Measurements from ENCODE around the gene ARID2. TPM values are rescaled to one million over a fixed set of nuclear protein-coding genes. Genes with fewer than 3 reads are reported as not detected.

ARID2 gene
- total and polyA plus RNA-seq, 9 of the 15 experiments (the other 6 are each of a cell fraction or from before 2014, with no cell fraction given) = 13.4 to 41.6 (median 29.4) TPM

- TF ChIP-seq ZNF12 (CRISPR knock-in tag; IDR thresholded peaks at IDR 0.05) = no peak
- no peak for TF ChIP-seq GTF2B (IDR thresholded peaks at IDR 0.05; ENCODE audit: extremely low read depth, insufficient read length)
- TF ChIP-seq KDM1A (IDR thresholded peaks at IDR 0.05) = peak in 1 of 2 experiments; percentile 8; a peak in 1 of 4 replicates
- no peak; the same call in 1 of the 2 replicates for TF ChIP-seq GTF2F1 (IDR thresholded peaks at IDR 0.05; ENCODE audit: low read depth, low read length)
Measured at GRCh38 chr12:45727980-45728629, 1.4 kb upstream of the ARID2 start (continued).

- ChIA-PET CTCF (ENCODE audit: low intra/inter-chr PET ratio) (no interaction called here), POLR2A (interaction anchor here (0.6 to 1.6 kb wide), 4 partner anchors 8 to 658 kb away, joined by 3 to 5 read pairs (median 3); no protein-coding TSS in a partner anchor)
- H3K36me3 ChIP-seq (ENCODE audit: control insufficient read depth, insufficient read depth, low read length) = peaks cover 12% of the 10 kb centered on the region
- no peaks in the 10 kb centered on the region for H3K9me3 ChIP-seq (replicated peaks; ENCODE audit: control insufficient read depth, insufficient read depth, low read depth, low read length)
- BruUV-seq (replicated peaks) = no TSS peak
- peak overlapping the region; percentile 94 to 96 for H3K9ac ChIP-seq (ENCODE audit: insufficient read depth in 1 of 2, low read depth in 2 of 2, low read length in 2 of 2)
- ATAC-seq (peak; percentile 73), FAIRE-seq (peak; percentile 88), DNase-seq (ENCODE audit: extremely low read depth in 1 of 4, low spot score in 3 of 4) (peak; percentile 72 to 97 (median 80))
- no peaks in the 10 kb centered on the region for H3K9me1 ChIP-seq (ENCODE audit: control insufficient read depth, insufficient read depth, low read length)
- 1% methylated on average over 34 of the region's 65 CpGs for WGBS (ENCODE audit: insufficient coverage, low coverage, missing lambda C conversion rate)
- H4K20me1 ChIP-seq (replicated peaks; ENCODE audit: control insufficient read depth, insufficient read depth, low read length) = no peaks in the 10 kb centered on the region
- intact Hi-C loops (cut with micrococcal nuclease) = loop anchor here (2.0 to 10.0 kb wide), 3 partner anchors 262 to 511 kb away; partner anchors contain the start of genes ANO6 and SCAF11
- peak overlapping the region; percentile 71 for H3K4me3 ChIP-seq
- in situ Hi-C loops (cut with MboI) = no loop called here
- peaks cover 76% of the 10 kb centered on the region for H3K79me2 ChIP-seq (ENCODE audit: control insufficient read depth, insufficient read depth, low read length)
- H2AFZ ChIP-seq (ENCODE audit: low read depth, low read length) = peak overlapping the region; percentile 84
- H3K4me2 ChIP-seq (ENCODE audit: insufficient read depth, low read length) = peak overlapping the region; percentile 91
- no peaks in the 10 kb centered on the region for H3K27me3 ChIP-seq (ENCODE audit: control insufficient read depth in 2 of 2, insufficient read depth in 2 of 2, low read length in 2 of 2)
- H3K27ac ChIP-seq (ENCODE audit: extremely low read depth, low read depth, low read length) = peak overlapping the region; percentile 95
- peaks cover 4 to 6% of the 10 kb centered on the region in 2 experiments; a peak in 3 of 5 replicates for H3K4me1 ChIP-seq (replicated peaks in 1 of 2; ENCODE audit: control insufficient read depth in 2 of 2, insufficient read depth in 2 of 2, low read length in 2 of 2)
- TF ChIP-seq RAD51 (IDR thresholded peaks at IDR 0.05; ENCODE audit: borderline replicate concordance, low read depth) (peak; percentile 24; the same call in 1 of the 2 replicates), PML (IDR thresholded peaks at IDR 0.05; ENCODE audit: low read length) (peak; percentile 85), ZNF24 (IDR thresholded peaks at IDR 0.05) (peak; percentile 80), MAX (CRISPR knock-in tag; IDR thresholded peaks at IDR 0.05) (peak; percentile 86), ARNT (IDR thresholded peaks at IDR 0.05) (peak in 1 of 2 experiments; percentile 68; a peak in 1 of 4 replicates), HCFC1 (IDR thresholded peaks at IDR 0.05; ENCODE audit: low read depth, low read length) (peak; percentile 63), TBL1XR1 (IDR thresholded peaks at IDR 0.05; ENCODE audit: low read length in 2 of 2) (peak; percentile 58 to 75; a peak in 2 of 4 replicates), EP400 (IDR thresholded peaks at IDR 0.05) (peak; percentile 79; the same call in 1 of the 2 replicates), ELF4 (CRISPR knock-in tag; IDR thresholded peaks at IDR 0.05) (peak; percentile 66; the same call in 1 of the 2 replicates)
- TF ChIP-seq, protein P1, sequence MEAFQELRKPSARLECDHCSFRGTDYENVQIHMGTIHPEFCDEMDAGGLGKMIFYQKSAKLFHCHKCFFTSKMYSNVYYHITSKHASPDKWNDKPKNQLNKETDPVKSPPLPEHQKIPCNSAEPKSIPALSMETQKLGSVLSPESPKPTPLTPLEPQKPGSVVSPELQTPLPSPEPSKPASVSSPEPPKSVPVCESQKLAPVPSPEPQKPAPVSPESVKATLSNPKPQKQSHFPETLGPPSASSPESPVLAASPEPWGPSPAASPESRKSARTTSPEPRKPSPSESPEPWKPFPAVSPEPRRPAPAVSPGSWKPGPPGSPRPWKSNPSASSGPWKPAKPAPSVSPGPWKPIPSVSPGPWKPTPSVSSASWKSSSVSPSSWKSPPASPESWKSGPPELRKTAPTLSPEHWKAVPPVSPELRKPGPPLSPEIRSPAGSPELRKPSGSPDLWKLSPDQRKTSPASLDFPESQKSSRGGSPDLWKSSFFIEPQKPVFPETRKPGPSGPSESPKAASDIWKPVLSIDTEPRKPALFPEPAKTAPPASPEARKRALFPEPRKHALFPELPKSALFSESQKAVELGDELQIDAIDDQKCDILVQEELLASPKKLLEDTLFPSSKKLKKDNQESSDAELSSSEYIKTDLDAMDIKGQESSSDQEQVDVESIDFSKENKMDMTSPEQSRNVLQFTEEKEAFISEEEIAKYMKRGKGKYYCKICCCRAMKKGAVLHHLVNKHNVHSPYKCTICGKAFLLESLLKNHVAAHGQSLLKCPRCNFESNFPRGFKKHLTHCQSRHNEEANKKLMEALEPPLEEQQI (IDR thresholded peaks at IDR 0.05) = peak; percentile 92
- TF ChIP-seq, protein P2, sequence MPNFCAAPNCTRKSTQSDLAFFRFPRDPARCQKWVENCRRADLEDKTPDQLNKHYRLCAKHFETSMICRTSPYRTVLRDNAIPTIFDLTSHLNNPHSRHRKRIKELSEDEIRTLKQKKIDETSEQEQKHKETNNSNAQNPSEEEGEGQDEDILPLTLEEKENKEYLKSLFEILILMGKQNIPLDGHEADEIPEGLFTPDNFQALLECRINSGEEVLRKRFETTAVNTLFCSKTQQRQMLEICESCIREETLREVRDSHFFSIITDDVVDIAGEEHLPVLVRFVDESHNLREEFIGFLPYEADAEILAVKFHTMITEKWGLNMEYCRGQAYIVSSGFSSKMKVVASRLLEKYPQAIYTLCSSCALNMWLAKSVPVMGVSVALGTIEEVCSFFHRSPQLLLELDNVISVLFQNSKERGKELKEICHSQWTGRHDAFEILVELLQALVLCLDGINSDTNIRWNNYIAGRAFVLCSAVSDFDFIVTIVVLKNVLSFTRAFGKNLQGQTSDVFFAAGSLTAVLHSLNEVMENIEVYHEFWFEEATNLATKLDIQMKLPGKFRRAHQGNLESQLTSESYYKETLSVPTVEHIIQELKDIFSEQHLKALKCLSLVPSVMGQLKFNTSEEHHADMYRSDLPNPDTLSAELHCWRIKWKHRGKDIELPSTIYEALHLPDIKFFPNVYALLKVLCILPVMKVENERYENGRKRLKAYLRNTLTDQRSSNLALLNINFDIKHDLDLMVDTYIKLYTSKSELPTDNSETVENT (CRISPR knock-in tag; IDR thresholded peaks at IDR 0.05) = peak; percentile 85
Measured at GRCh38 chr12:45728630-45729232, 775 bp upstream of the ARID2 start.
